ENCODE results near the gene SOCS1.

SOCS1 gene

GRCh38 chr16:11265124-11265523, 9.1 kb upstream of the SOCS1 start:
- TF ChIP-seq TAF1 (IDR thresholded peaks at IDR 0.05; ENCODE audit: borderline replicate concordance, insufficient read depth, low read length) (no peak), SIN3A (IDR thresholded peaks at IDR 0.05; ENCODE audit: borderline replicate concordance, insufficient read depth, low read length) (no peak), REST (IDR thresholded peaks at IDR 0.05; ENCODE audit: insufficient read depth in 1 of 2, low read depth in 2 of 2, low read length in 2 of 2) (no peak)

GRCh38 chr16:11264155-11264832, 8.3 kb upstream of the SOCS1 start:
- no peak for TF ChIP-seq POLR2AphosphoS5 (IDR thresholded peaks at IDR 0.05; ENCODE audit: low read depth, low read length)
- TF ChIP-seq FOXP2 (optimal IDR thresholded peaks at IDR 0.05; ENCODE audit: borderline replicate concordance, extremely low read depth, extremely low read length, insufficient read depth), result no peak
- no peak for TF ChIP-seq SIN3A (IDR thresholded peaks at IDR 0.05; ENCODE audit: borderline replicate concordance, insufficient read depth, low read length)
- TF ChIP-seq TAF1 (IDR thresholded peaks at IDR 0.05; ENCODE audit: borderline replicate concordance, insufficient read depth, low read length), result no peak
- no peak for TF ChIP-seq REST (IDR thresholded peaks at IDR 0.05; ENCODE audit: insufficient read depth in 1 of 2, low read depth in 2 of 2, low read length in 2 of 2)

- TF ChIP-seq REST (IDR thresholded peaks at IDR 0.05; ENCODE audit: insufficient read depth in 1 of 2, low read depth in 2 of 2, low read length in 2 of 2) (no peak), TAF1 (IDR thresholded peaks at IDR 0.05; ENCODE audit: borderline replicate concordance, insufficient read depth, low read length) (no peak), FOXP2 (optimal IDR thresholded peaks at IDR 0.05; ENCODE audit: borderline replicate concordance, extremely low read depth, extremely low read length, insufficient read depth) (no peak), POLR2AphosphoS5 (IDR thresholded peaks at IDR 0.05; ENCODE audit: low read depth, low read length) (no peak), SIN3A (IDR thresholded peaks at IDR 0.05; ENCODE audit: borderline replicate concordance, insufficient read depth, low read length) (no peak)
Measured at GRCh38 chr16:11263737-11264136, 7.7 kb upstream of the SOCS1 start.

- no peak for TF ChIP-seq SIN3A (IDR thresholded peaks at IDR 0.05; ENCODE audit: borderline replicate concordance, insufficient read depth, low read length)
- no peak for TF ChIP-seq TAF1 (IDR thresholded peaks at IDR 0.05; ENCODE audit: borderline replicate concordance, insufficient read depth, low read length)
- TF ChIP-seq FOXP2 (optimal IDR thresholded peaks at IDR 0.05; ENCODE audit: borderline replicate concordance, extremely low read depth, extremely low read length, insufficient read depth), result no peak
- TF ChIP-seq POLR2AphosphoS5 (IDR thresholded peaks at IDR 0.05; ENCODE audit: low read depth, low read length), result no peak
- TF ChIP-seq REST (IDR thresholded peaks at IDR 0.05; ENCODE audit: insufficient read depth in 1 of 2, low read depth in 2 of 2, low read length in 2 of 2), result no peak
Measured at GRCh38 chr16:11262915-11263314, 6.9 kb upstream of the SOCS1 start.

GRCh38 chr16:11260596-11260966, 4.6 kb upstream of the SOCS1 start:
- TF ChIP-seq POLR2AphosphoS5 (IDR thresholded peaks at IDR 0.05; ENCODE audit: low read depth, low read length) (no peak), SIN3A (IDR thresholded peaks at IDR 0.05; ENCODE audit: borderline replicate concordance, insufficient read depth, low read length) (no peak), TAF1 (IDR thresholded peaks at IDR 0.05; ENCODE audit: borderline replicate concordance, insufficient read depth, low read length) (no peak), FOXP2 (optimal IDR thresholded peaks at IDR 0.05; ENCODE audit: borderline replicate concordance, extremely low read depth, extremely low read length, insufficient read depth) (no peak), REST (IDR thresholded peaks at IDR 0.05; ENCODE audit: insufficient read depth in 1 of 2, low read depth in 2 of 2, low read length in 2 of 2) (no peak)

All from PFSK-1 (cell line).